Measurements from ENCODE around the gene LONRF2. TPM values are rescaled to one million over a fixed set of nuclear protein-coding genes. Genes with fewer than 3 reads are reported as not detected.

The LONRF2 gene
- total and polyA plus RNA-seq, 2 of the 13 experiments (the other 11 are each of a cell fraction or from before 2014, with no cell fraction given): not detected

GRCh38 chr2:100301881-100302584 lies 20.3 kb downstream of the LONRF2 start (continued):
- TF ChIP-seq ZNF407 (CRISPR knock-in tag; IDR thresholded peaks at IDR 0.05; ENCODE audit: not compliant biosample characterization) (no peak), ZNF782 (CRISPR knock-in tag; IDR thresholded peaks at IDR 0.05; ENCODE audit: borderline replicate concordance) (no peak), KAT2B (IDR thresholded peaks at IDR 0.05; ENCODE audit: borderline replicate concordance, low read depth, low read length) (no peak)

- ChIA-PET CTCF (ENCODE audit: low intra/inter-chr PET ratio, low total read pairs) (no interaction called here), POLR2A (no interaction called here)
- no peaks in the 10 kb centered on the region for H3K79me2 ChIP-seq (ENCODE audit: insufficient read depth, low read length)
- H3K36me3 ChIP-seq (replicated peaks in 1 of 2; ENCODE audit: control insufficient read depth in 1 of 2, insufficient read depth in 2 of 2, low read length in 2 of 2): no peaks in the 10 kb centered on the region
- DNase-seq (ENCODE audit: low spot score) (no peak), FAIRE-seq (no peak), ATAC-seq (no peak)
- WGBS (ENCODE audit: low lambda C conversion rate): 31% methylated on average over 5 of the region's 5 CpGs
- no peak overlapping the region for H3K4me2 ChIP-seq (ENCODE audit: low read depth, low read length)
- H3K9me3 ChIP-seq (ENCODE audit: low read length): peaks cover 17% of the 10 kb centered on the region
- H3K4me3 ChIP-seq (replicated peaks in 1 of 3; ENCODE audit: insufficient read depth in 1 of 3, low read depth in 2 of 3, low read length in 3 of 3): no peak overlapping the region
- H3K4me1 ChIP-seq (ENCODE audit: insufficient read depth, low read length): no peaks in the 10 kb centered on the region
- no TSS peak for BruUV-seq (replicated peaks)
- H3K27me3 ChIP-seq (ENCODE audit: control insufficient read depth in 1 of 2, insufficient read depth in 2 of 2, low read length in 2 of 2): peaks cover 0 to 12% of the 10 kb centered on the region in 2 experiments; a peak in 3 of 5 replicates
- no peak overlapping the region for H3K9ac ChIP-seq (ENCODE audit: insufficient read depth, low read depth, low read length)
- no peak overlapping the region for H2AFZ ChIP-seq (ENCODE audit: low read length)
- intact Hi-C loops (cut with micrococcal nuclease; ENCODE audit: unreplicated experiment) (loop anchor here (5.0 kb wide), 1 partner anchor 1352 kb away; no protein-coding TSS in a partner anchor), in situ Hi-C loops (cut with HindIII; ENCODE audit: extremely low pct_ligation_motif_present, low pct_unique_long_range_greater_than_20kb) (no loop called here)
- H3K27ac ChIP-seq (ENCODE audit: extremely low read length, insufficient read depth, low read length): no peak overlapping the region
- H4K20me1 ChIP-seq (ENCODE audit: insufficient read depth, low read length): no peaks in the 10 kb centered on the region
- TF ChIP-seq ZNF207 (IDR thresholded peaks at IDR 0.05; ENCODE audit: borderline replicate concordance): no peak
- TF ChIP-seq ZNF138 (CRISPR knock-in tag; IDR thresholded peaks at IDR 0.05; ENCODE audit: low read depth): no peak
- TF ChIP-seq ZNF292 (CRISPR knock-in tag; IDR thresholded peaks at IDR 0.05; ENCODE audit: borderline replicate concordance, low read depth): no peak
- TF ChIP-seq PHF8 (CRISPR knock-in tag; IDR thresholded peaks at IDR 0.05): no peak
Measured at GRCh38 chr2:100299548-100299947, 22.8 kb downstream of the LONRF2 start.
